GM12878 (cell line): ENCODE measurements around the gene STX8. TPM values are rescaled to one million over a fixed set of nuclear protein-coding genes. Genes with fewer than 3 reads are reported as not detected.

Experiments
- ATAC-seq: fragments of 200-7000 bp; cut with Tn5 transposase; 3 replicates; pipeline ENCODE4 v1.9.1; 2020; ENCODE audit warnings: mild to moderate bottlenecking, moderate library complexity
- BruUV-seq: library from RNA; stranded (reverse); fragments of 400-500 nt; replicated peaks from 2 replicates; lab custom pipeline; 2021; lab: Mats Ljungman, UMichigan
- CTCF ChIA-PET: fragments of 300-600 bp; sonication (Branson Sonifier 250); formaldehyde crosslinking; extraction: SDS; loops from one replicate; lab custom pipeline; 2021; ENCODE audit warnings: inconsistent platforms; lab: Yijun Ruan, JAX
- POLR2A ChIA-PET: fragments of 350-600 bp; formaldehyde crosslinking; extraction: SDS; loops from one replicate; lab custom pipeline; 2021; ENCODE audit warnings: inconsistent platforms; lab: Charles Lee
- RAD21 ChIA-PET: fragments of 300-600 bp; sonication (Branson Sonifier 250); formaldehyde crosslinking; loops from one replicate; lab custom pipeline; 2023; ENCODE audit warnings: antibody characterized with exemption; ENCODE audit not compliant: unreplicated experiment; lab: Charles Lee
- SMC1A ChIA-PET: fragments of 300-600 bp; sonication (Branson Sonifier 250); formaldehyde crosslinking; loops from one replicate; lab custom pipeline; 2023; ENCODE audit not compliant: unreplicated experiment, uncharacterized antibody; lab: Charles Lee
- DNase-seq: peaks from one replicate; pipeline ENCODE4 v3.0.0-alpha.2; 2011; ENCODE audit warnings: low read depth, low spot score
- FAIRE-seq: peaks from 3 replicates; lab custom pipeline; 2011; peaks lifted over from hg19 to GRCh38; lab: Jason Lieb, UNC
- H2AFZ ChIP-seq: 2 replicates; pipeline ENCODE4 v1.6.0; 2011; ENCODE audit warnings: low read depth, low read length, control low read depth; ENCODE audit not compliant: control insufficient read depth
- H3K27ac ChIP-seq: 2 replicates; pipeline ENCODE4 v1.5.1; 2011; ENCODE audit warnings: control low read depth; ENCODE audit not compliant: control insufficient read depth, insufficient read depth
- H3K27me3 ChIP-seq, 2 experiments: replicated peaks in 1 of 2; 2 replicates each; pipeline versions ENCODE4 v1.6.0 to v1.6.1; 2011; ENCODE audit warnings: low read length in 1 of 2; ENCODE audit not compliant: control insufficient read depth in 2 of 2, insufficient read depth in 2 of 2
- H3K36me3 ChIP-seq, 2 experiments: 2 replicates each; pipeline ENCODE4 v1.5.1; 2011; ENCODE audit warnings: low read length in 1 of 2; ENCODE audit not compliant: control insufficient read depth in 2 of 2, insufficient read depth in 2 of 2
- H3K4me1 ChIP-seq: 2 replicates; pipeline ENCODE4 v1.6.1; 2011; ENCODE audit warnings: mild to moderate bottlenecking, low read length, moderate library complexity, mixed read lengths; ENCODE audit not compliant: control insufficient read depth, insufficient read depth
- H3K4me2 ChIP-seq: 2 replicates; pipeline ENCODE4 v1.6.0; 2011; ENCODE audit warnings: control low read depth; ENCODE audit not compliant: control insufficient read depth, insufficient read depth
- H3K4me3 ChIP-seq: fragments of 200-600 bp; sonication (generic); 2 replicates; pipeline ENCODE4 v1.5.1; 2016
- H3K79me2 ChIP-seq: 2 replicates; pipeline ENCODE4 v1.6.0; 2011; ENCODE audit warnings: low read length; ENCODE audit not compliant: control insufficient read depth, insufficient read depth
- H3K9ac ChIP-seq: 2 replicates; pipeline ENCODE4 v1.8.0; 2011; ENCODE audit warnings: low read length, control low read depth, mixed read lengths; ENCODE audit not compliant: control insufficient read depth, insufficient read depth
- H3K9me3 ChIP-seq: replicated peaks from 3 replicates; pipeline ENCODE4 v1.5.1; 2011; ENCODE audit warnings: mild to moderate bottlenecking, low read length; ENCODE audit not compliant: control insufficient read depth, insufficient read depth
- H4K20me1 ChIP-seq: 2 replicates; pipeline ENCODE4 v1.6.0; 2011; ENCODE audit not compliant: control insufficient read depth, insufficient read depth
- CREM ChIP-seq: IDR thresholded peaks from 2 replicates; pipeline ENCODE4 v1.6.1; 2014; ENCODE audit warnings: antibody characterized with exemption, low read depth
- ESRRA ChIP-seq: IDR thresholded peaks from 2 replicates; pipeline ENCODE4 v1.6.1; 2012; ENCODE audit warnings: mild to moderate bottlenecking, low read length, improper control_type of control experiment
- NFYB ChIP-seq: IDR thresholded peaks from 2 replicates; pipeline ENCODE4 v1.6.1; 2011; ENCODE audit warnings: low read depth, mild to moderate bottlenecking, low read length, improper control_type of control experiment, moderate library complexity; ENCODE audit not compliant: insufficient read depth
- ZZZ3 ChIP-seq: IDR thresholded peaks from 2 replicates; pipeline ENCODE4 v1.6.1; 2011; ENCODE audit warnings: low read depth; ENCODE audit not compliant: control insufficient read depth, insufficient read length
- WGBS: methylation state at CpG from one replicate; pipeline ENCODE4 v1.1.6; 2016; ENCODE audit warnings: low lambda C conversion rate; ENCODE audit not compliant: insufficient replicate concordance, insufficient coverage; ENCODE audit errors: missing lambda C conversion rate; 5-methylcytosine and 5-hydroxymethylcytosine counted together
- in situ Hi-C: fragments of 300-500 bp; cut with MboI; formaldehyde crosslinking; loops from 9 replicates; pipeline ENCODE4 v1.14.3; 2018; ENCODE audit warnings: mixed read lengths
- intact Hi-C: fragments of 100-400 bp; cut with micrococcal nuclease; formaldehyde crosslinking; loops from one replicate; pipeline ENCODE4 v1.14.2; 2022; ENCODE audit not compliant: unreplicated experiment
- polyA plus RNA-seq, 11 experiments: library from polyadenylated mRNA; depleted of rRNA in 4 of 11; unstranded in 6 of 11; stranded (reverse) in 5 of 11; fragments of >200 nt; fragmentation: Nextera tagmentation in 4 of 11; fragmentation: Illumina TruSeq in 1 of 11; extraction: Ambion mirVana in 4 of 11; extraction: Trizol in 1 of 11; gene quantifications; 1 replicate in 1 of 11; 2 replicates in 10 of 11; pipeline versions ENCODE4 v1.2.1 to v1.2.3, GENCODE V29; 2011 to 2016; ENCODE audit warnings: inconsistent platforms in 2 of 11, missing spikeins in 2 of 11, low read depth in 1 of 11
- total RNA-seq, 4 experiments: library from RNA; depleted of rRNA in 3 of 4; stranded (reverse); fragments of >200 nt in 3 of 4; fragmentation: Illumina TruSeq in 1 of 4; extraction: Trizol in 1 of 4; gene quantifications; 2 replicates each; pipeline versions ENCODE4 v1.2.1 to v1.2.3, GENCODE V29; 2013 to 2021
- TF ChIP-seq, protein P1 (sequence below), 3 experiments: IDR thresholded peaks in 2 of 3; conservative IDR thresholded peaks in 1 of 3; 2 replicates each; pipeline ENCODE4 v1.5.1; 2011; ENCODE audit warnings: low read depth in 3 of 3, low read length in 3 of 3, mild to moderate bottlenecking in 3 of 3, control low read depth in 2 of 3, moderate library complexity in 2 of 3, inconsistent platforms in 1 of 3, mixed read lengths in 1 of 3; ENCODE audit not compliant: control insufficient read depth in 2 of 3, insufficient read depth in 1 of 3; ENCODE audit errors: extremely low read depth in 1 of 3
- TF ChIP-seq, protein P2 (sequence below): fragments of 450-650 bp; IDR thresholded peaks from 2 replicates; pipeline ENCODE4 v1.6.1; 2017; ENCODE audit warnings: low read depth, mild to moderate bottlenecking, moderate library complexity

STX8 gene
- total and polyA plus RNA-seq, 10 of the 15 experiments (the other 5 are each of a cell fraction or from before 2014, with no cell fraction given): 47.9 to 151 (median 72.9) TPM

DNA sequence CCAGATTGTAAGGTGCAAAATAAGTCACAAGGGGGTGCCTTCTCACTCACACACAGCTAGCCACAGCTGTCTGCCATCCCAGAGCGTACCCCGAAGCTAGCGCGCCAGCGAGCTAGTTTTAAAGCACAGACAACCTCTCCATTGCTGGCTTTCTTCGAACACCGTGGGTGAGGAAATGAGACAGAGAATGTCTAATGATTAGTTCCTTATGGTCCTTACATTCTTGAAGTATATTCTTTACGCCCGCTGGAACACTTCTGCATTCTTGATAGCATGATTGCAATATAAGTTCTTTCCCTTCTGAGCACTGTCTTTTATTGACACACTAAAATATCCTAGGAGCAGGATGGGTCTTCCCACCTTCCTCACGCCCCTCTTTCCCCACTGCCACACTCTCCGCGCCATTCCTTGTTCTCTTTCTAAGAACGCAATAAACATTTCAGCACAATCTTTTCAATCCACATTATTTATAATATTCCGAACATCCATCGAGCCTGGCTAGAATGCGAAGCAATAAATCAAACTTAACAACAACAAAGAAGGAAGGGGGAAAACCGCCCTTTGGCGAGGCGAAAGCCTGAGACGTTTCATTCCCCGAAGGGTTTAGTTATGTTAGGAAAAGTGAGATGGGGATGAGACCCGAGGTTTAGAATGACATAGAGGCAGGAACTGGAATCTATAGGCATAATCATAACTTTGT, 303.0 kb downstream of the STX8 start:
- Histone ChIP-seq H3K4me2 (no peak overlapping the region), H3K4me1 (no peaks in the 10 kb centered on the region), H3K4me3 (no peak overlapping the region), H2AFZ (no peak overlapping the region), H3K27me3 (no peaks in the 10 kb centered on the region), H3K9me3 (no peaks in the 10 kb centered on the region), H4K20me1 (no peaks in the 10 kb centered on the region), H3K27ac (no peak overlapping the region), H3K36me3 (no peaks in the 10 kb centered on the region), H3K9ac (no peak overlapping the region), H3K79me2 (no peaks in the 10 kb centered on the region)
- RAD21 ChIA-PET: interaction anchor here (0.9 kb wide), 1 partner anchor 20 kb away, joined by 3 read pairs; no protein-coding TSS in a partner anchor
- BruUV-seq: no TSS peak
- FAIRE-seq: no peak
- TF ChIP-seq, protein P1, sequence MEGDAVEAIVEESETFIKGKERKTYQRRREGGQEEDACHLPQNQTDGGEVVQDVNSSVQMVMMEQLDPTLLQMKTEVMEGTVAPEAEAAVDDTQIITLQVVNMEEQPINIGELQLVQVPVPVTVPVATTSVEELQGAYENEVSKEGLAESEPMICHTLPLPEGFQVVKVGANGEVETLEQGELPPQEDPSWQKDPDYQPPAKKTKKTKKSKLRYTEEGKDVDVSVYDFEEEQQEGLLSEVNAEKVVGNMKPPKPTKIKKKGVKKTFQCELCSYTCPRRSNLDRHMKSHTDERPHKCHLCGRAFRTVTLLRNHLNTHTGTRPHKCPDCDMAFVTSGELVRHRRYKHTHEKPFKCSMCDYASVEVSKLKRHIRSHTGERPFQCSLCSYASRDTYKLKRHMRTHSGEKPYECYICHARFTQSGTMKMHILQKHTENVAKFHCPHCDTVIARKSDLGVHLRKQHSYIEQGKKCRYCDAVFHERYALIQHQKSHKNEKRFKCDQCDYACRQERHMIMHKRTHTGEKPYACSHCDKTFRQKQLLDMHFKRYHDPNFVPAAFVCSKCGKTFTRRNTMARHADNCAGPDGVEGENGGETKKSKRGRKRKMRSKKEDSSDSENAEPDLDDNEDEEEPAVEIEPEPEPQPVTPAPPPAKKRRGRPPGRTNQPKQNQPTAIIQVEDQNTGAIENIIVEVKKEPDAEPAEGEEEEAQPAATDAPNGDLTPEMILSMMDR (IDR thresholded peaks at IDR 0.05 in 2 of 3, conservative IDR thresholded peaks at IDR 0.05 in 1 of 3; ENCODE audit: control insufficient read depth in 2 of 3, extremely low read depth in 1 of 3, insufficient read depth in 1 of 3, low read depth in 3 of 3, low read length in 3 of 3): peak in 1 of 3 experiments; percentile 22; a peak in 1 of 6 replicates
- no peak for TF ChIP-seq CREM
- POLR2A ChIA-PET: no interaction called here
- intact Hi-C loops: no loop called here
- DNase-seq: no peak
- in situ Hi-C loops: no loop called here
- CTCF ChIA-PET: interaction anchor here (1.1 to 1.2 kb wide), 2 partner anchors 19 to 20 kb away, joined by 4 to 10 read pairs; no protein-coding TSS in a partner anchor
- ATAC-seq: no peak
- SMC1A ChIA-PET: no interaction called here
- WGBS: 95% methylated on average over 22 of the region's 22 CpGs

DNA sequence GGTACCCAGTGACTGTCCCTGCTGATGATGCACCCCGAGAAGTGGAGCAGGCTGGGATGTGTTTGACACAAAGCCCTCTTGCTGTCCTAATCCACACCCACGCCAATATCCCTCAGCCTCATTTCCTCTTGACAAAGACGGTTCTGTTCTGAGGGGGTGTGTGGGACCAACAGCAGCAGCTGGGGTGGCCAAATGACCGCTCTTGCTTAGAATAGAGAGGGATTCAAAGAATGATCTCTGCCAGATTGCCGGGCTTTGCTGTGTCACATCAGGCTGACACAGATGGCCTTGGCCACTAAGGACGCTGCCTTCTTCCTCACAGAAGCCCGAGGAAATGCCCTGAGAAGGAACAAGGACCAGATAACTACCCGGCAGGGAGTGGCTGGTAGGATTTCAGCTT, 303.6 kb downstream of the STX8 start:
- TF ChIP-seq NFYB (no peak), ZZZ3 (no peak), ESRRA (no peak)
- TF ChIP-seq, protein P2, sequence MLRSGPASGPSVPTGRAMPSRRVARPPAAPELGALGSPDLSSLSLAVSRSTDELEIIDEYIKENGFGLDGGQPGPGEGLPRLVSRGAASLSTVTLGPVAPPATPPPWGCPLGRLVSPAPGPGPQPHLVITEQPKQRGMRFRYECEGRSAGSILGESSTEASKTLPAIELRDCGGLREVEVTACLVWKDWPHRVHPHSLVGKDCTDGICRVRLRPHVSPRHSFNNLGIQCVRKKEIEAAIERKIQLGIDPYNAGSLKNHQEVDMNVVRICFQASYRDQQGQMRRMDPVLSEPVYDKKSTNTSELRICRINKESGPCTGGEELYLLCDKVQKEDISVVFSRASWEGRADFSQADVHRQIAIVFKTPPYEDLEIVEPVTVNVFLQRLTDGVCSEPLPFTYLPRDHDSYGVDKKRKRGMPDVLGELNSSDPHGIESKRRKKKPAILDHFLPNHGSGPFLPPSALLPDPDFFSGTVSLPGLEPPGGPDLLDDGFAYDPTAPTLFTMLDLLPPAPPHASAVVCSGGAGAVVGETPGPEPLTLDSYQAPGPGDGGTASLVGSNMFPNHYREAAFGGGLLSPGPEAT: no peak
- TF ChIP-seq, all 136 proteins: peak for 0
- RAD21 ChIA-PET: no interaction called here
- DNase-seq (no peak), ATAC-seq (no peak), FAIRE-seq (no peak)
- 88% methylated on average over 8 of the region's 8 CpGs for WGBS
- CTCF ChIA-PET: interaction anchor here (0.5 to 1.2 kb wide), 2 partner anchors 20 to 189 kb away, joined by 3 to 10 read pairs; no protein-coding TSS in a partner anchor
- intact Hi-C loops: no loop called here
- H3K36me3 ChIP-seq: no peaks in the 10 kb centered on the region
- no TSS peak for BruUV-seq
- H3K4me2 ChIP-seq: no peak overlapping the region
- H3K9me3 ChIP-seq: no peaks in the 10 kb centered on the region
- no peak overlapping the region for H3K9ac ChIP-seq
- H3K4me1 ChIP-seq: no peaks in the 10 kb centered on the region
- no peaks in the 10 kb centered on the region for H3K27me3 ChIP-seq
- H3K79me2 ChIP-seq: no peaks in the 10 kb centered on the region
- POLR2A ChIA-PET: no interaction called here
- in situ Hi-C loops: no loop called here
- no peak overlapping the region for H3K4me3 ChIP-seq
- SMC1A ChIA-PET: no interaction called here
- H4K20me1 ChIP-seq: no peaks in the 10 kb centered on the region
- no peak overlapping the region for H3K27ac ChIP-seq
- H2AFZ ChIP-seq: no peak overlapping the region
